ENCODE data around the gene GRID2. TPM values are rescaled to one million over a fixed set of nuclear protein-coding genes. Genes with fewer than 3 reads are reported as not detected.

GRID2 gene
- total RNA-seq, 6 experiments from 2014 or later: not detected

GRCh38 chr4:92864096-92864495 lies 560.3 kb downstream of the GRID2 start:
- no peak overlapping the region for H3K27ac Mint-ChIP-seq
- no peaks in the 10 kb centered on the region; the same call in 1 of the 2 replicates for H3K27me3 Mint-ChIP-seq (ENCODE audit: insufficient read depth)
- DNase-seq: no peak
- H3K9me3 Mint-ChIP-seq: peaks cover 24% of the 10 kb centered on the region
- no peak for TF ChIP-seq CTCF (IDR thresholded peaks at IDR 0.05)
- H3K36me3 Mint-ChIP-seq (ENCODE audit: low read depth): no peaks in the 10 kb centered on the region
- H3K4me1 Mint-ChIP-seq (ENCODE audit: low read depth): no peaks in the 10 kb centered on the region
- no peak overlapping the region for H3K4me3 Mint-ChIP-seq

GRCh38 chr4:92872604-92873003 lies 568.8 kb downstream of the GRID2 start:
- no peak for DNase-seq
- Mint-ChIP-seq H3K27me3 (ENCODE audit: insufficient read depth) (no peaks in the 10 kb centered on the region; the same call in 1 of the 2 replicates), H3K9me3 (peaks cover 14% of the 10 kb centered on the region), H3K4me1 (ENCODE audit: low read depth) (no peaks in the 10 kb centered on the region), H3K36me3 (ENCODE audit: low read depth) (no peaks in the 10 kb centered on the region), H3K4me3 (no peak overlapping the region), H3K27ac (no peak overlapping the region)
- TF ChIP-seq CTCF (IDR thresholded peaks at IDR 0.05): no peak

GRCh38 chr4:92885632-92886031 lies 581.9 kb downstream of the GRID2 start:
- H3K27me3 Mint-ChIP-seq (ENCODE audit: insufficient read depth): no peaks in the 10 kb centered on the region
- no peaks in the 10 kb centered on the region for H3K4me1 Mint-ChIP-seq (ENCODE audit: low read depth)
- no peak for TF ChIP-seq CTCF (IDR thresholded peaks at IDR 0.05)
- no peak overlapping the region for H3K4me3 Mint-ChIP-seq
- peaks cover 42% of the 10 kb centered on the region for H3K9me3 Mint-ChIP-seq
- DNase-seq: no peak
- no peaks in the 10 kb centered on the region; the same call in 1 of the 2 replicates for H3K36me3 Mint-ChIP-seq (ENCODE audit: low read depth)
- no peak overlapping the region for H3K27ac Mint-ChIP-seq

DNA sequence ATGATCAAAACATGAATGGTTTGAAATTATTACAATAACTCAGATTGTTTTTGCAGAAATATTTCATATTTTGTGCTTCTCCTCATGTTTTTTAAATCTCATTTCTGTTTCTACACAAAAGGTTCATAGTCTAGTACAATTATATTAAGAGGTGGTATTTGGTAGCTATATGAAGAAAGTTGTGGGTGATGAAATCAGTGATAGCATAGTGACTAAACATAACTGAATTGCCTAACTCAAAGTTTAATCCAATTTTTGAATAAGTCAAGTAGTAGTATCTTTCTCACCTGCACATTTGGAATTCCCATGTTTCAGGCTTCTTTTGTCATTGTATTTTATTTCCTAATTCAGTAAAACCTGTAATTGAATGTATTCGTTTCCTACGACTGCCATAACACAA lies 648.7 kb downstream of the GRID2 start:
- H3K36me3 Mint-ChIP-seq (ENCODE audit: low read depth): no peaks in the 10 kb centered on the region
- no peaks in the 10 kb centered on the region for H3K27me3 Mint-ChIP-seq (ENCODE audit: insufficient read depth)
- TF ChIP-seq CTCF (IDR thresholded peaks at IDR 0.05): no peak
- DNase-seq: no peak
- H3K27ac Mint-ChIP-seq: no peak overlapping the region
- H3K4me1 Mint-ChIP-seq (ENCODE audit: low read depth): no peaks in the 10 kb centered on the region
- peaks cover 13% of the 10 kb centered on the region for H3K9me3 Mint-ChIP-seq
- no peak overlapping the region for H3K4me3 Mint-ChIP-seq

DNA sequence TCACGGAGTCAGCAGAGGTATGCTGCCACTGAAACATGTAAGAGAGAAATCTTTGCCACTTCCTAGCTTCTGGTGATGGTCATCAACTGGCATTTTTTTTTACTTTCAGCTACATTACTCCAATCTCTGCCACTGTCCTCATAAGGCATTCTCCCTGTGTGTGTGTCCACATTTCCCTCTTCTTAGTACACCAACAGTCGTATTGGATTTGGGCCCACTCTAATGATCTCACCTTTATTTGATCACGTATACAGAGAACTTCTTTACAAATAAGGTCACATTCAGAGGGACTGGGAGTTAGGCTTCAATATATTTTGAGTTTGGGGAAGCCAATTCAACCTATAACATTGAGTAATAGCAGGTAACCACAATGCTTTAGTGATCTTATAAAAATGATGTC lies 649.1 kb downstream of the GRID2 start:
- no peak for DNase-seq
- H3K4me3 Mint-ChIP-seq: no peak overlapping the region
- no peak overlapping the region for H3K27ac Mint-ChIP-seq
- TF ChIP-seq CTCF (IDR thresholded peaks at IDR 0.05): no peak
- H3K36me3 Mint-ChIP-seq (ENCODE audit: low read depth): no peaks in the 10 kb centered on the region
- no peaks in the 10 kb centered on the region for H3K4me1 Mint-ChIP-seq (ENCODE audit: low read depth)
- H3K27me3 Mint-ChIP-seq (ENCODE audit: insufficient read depth): no peaks in the 10 kb centered on the region
- H3K9me3 Mint-ChIP-seq: peaks cover 13% of the 10 kb centered on the region

- no peak overlapping the region for H3K4me3 Mint-ChIP-seq
- no peak for TF ChIP-seq CTCF (IDR thresholded peaks at IDR 0.05)
- H3K9me3 Mint-ChIP-seq: peaks cover 13% of the 10 kb centered on the region
- DNase-seq: no peak
- H3K27ac Mint-ChIP-seq: no peak overlapping the region
- H3K27me3 Mint-ChIP-seq (ENCODE audit: insufficient read depth): no peaks in the 10 kb centered on the region
- no peaks in the 10 kb centered on the region for H3K4me1 Mint-ChIP-seq (ENCODE audit: low read depth)
- no peaks in the 10 kb centered on the region for H3K36me3 Mint-ChIP-seq (ENCODE audit: low read depth)
Observed at GRCh38 chr4:92953462-92953861, 649.7 kb downstream of the GRID2 start.
